ENCODE measurements around the gene ASB2. TPM values are rescaled to one million over a fixed set of nuclear protein-coding genes. Genes with fewer than 3 reads are reported as not detected.

The ASB2 gene
- total and polyA plus RNA-seq, 2 donors (not counting 1 experiment from before 2014, with no cell fraction given) = 0.99 to 1.5 TPM

GRCh38 chr14:93892923-93893558, 83.3 kb downstream of the ASB2 start:
- DNase-seq (ENCODE audit: low read depth in 2 of 2) = peak; percentile 24 to 48
- H3K27ac ChIP-seq (ENCODE audit: insufficient read depth, low read length) = no peak overlapping the region
- no peaks in the 10 kb centered on the region for H3K4me1 ChIP-seq (ENCODE audit: control insufficient read depth, extremely low read depth, insufficient read depth, low read length)
- no peaks in the 10 kb centered on the region for H4K20me1 ChIP-seq (ENCODE audit: control insufficient read depth, extremely low read depth, insufficient read depth, low read length)
- H3K9me3 ChIP-seq (ENCODE audit: control insufficient read depth, insufficient read depth, low read depth, low read length) = no peaks in the 10 kb centered on the region
- H3K36me3 ChIP-seq (ENCODE audit: control insufficient read depth, insufficient read depth, low read length) = no peaks in the 10 kb centered on the region
- no peak overlapping the region for H2AFZ ChIP-seq (ENCODE audit: low read length)
- H3K27me3 ChIP-seq (ENCODE audit: control insufficient read depth, insufficient read depth, low read length) = peaks cover 3% of the 10 kb centered on the region
- H3K4me2 ChIP-seq (ENCODE audit: extremely low read depth, insufficient read depth, low read length) = no peak overlapping the region
- no peak overlapping the region for H3K4me3 ChIP-seq (replicated peaks in 1 of 4; ENCODE audit: control extremely low read depth in 1 of 4, insufficient read depth in 1 of 4, low read depth in 3 of 4, low read length in 4 of 4)
- no peak overlapping the region for H3K9ac ChIP-seq (ENCODE audit: insufficient read depth, low read length)
- no peaks in the 10 kb centered on the region for H3K79me2 ChIP-seq (ENCODE audit: control insufficient read depth, insufficient read depth, low read length)
- TF ChIP-seq EZH2 (IDR thresholded peaks at IDR 0.05; ENCODE audit: low read length, missing control alignments) (no peak), CTCF (conservative IDR thresholded peaks at IDR 0.05 in 1 of 2, IDR thresholded peaks at IDR 0.05 in 1 of 2; ENCODE audit: low read depth in 1 of 2, low read length in 2 of 2) (peak; percentile 96 to 99)

- no peak overlapping the region for H3K9ac ChIP-seq (ENCODE audit: insufficient read depth, low read length)
- no peak overlapping the region for H2AFZ ChIP-seq (ENCODE audit: low read length)
- H3K36me3 ChIP-seq (ENCODE audit: control insufficient read depth, insufficient read depth, low read length) = no peaks in the 10 kb centered on the region
- H3K27ac ChIP-seq (ENCODE audit: insufficient read depth, low read length) = no peak overlapping the region
- no peak overlapping the region for H3K4me3 ChIP-seq (replicated peaks in 1 of 4; ENCODE audit: control extremely low read depth in 1 of 4, insufficient read depth in 1 of 4, low read depth in 3 of 4, low read length in 4 of 4)
- TF ChIP-seq CTCF (conservative IDR thresholded peaks at IDR 0.05 in 1 of 2, IDR thresholded peaks at IDR 0.05 in 1 of 2; ENCODE audit: low read depth in 1 of 2, low read length in 2 of 2) = no peak
- no peak for TF ChIP-seq EZH2 (IDR thresholded peaks at IDR 0.05; ENCODE audit: low read length, missing control alignments)
- H4K20me1 ChIP-seq (ENCODE audit: control insufficient read depth, extremely low read depth, insufficient read depth, low read length) = no peaks in the 10 kb centered on the region
- no peak overlapping the region for H3K4me2 ChIP-seq (ENCODE audit: extremely low read depth, insufficient read depth, low read length)
- no peaks in the 10 kb centered on the region for H3K9me3 ChIP-seq (ENCODE audit: control insufficient read depth, insufficient read depth, low read depth, low read length)
- H3K79me2 ChIP-seq (ENCODE audit: control insufficient read depth, insufficient read depth, low read length) = no peaks in the 10 kb centered on the region
- DNase-seq (ENCODE audit: low read depth in 2 of 2) = no peak
- H3K27me3 ChIP-seq (ENCODE audit: control insufficient read depth, insufficient read depth, low read length) = peaks cover 3% of the 10 kb centered on the region
- H3K4me1 ChIP-seq (ENCODE audit: control insufficient read depth, extremely low read depth, insufficient read depth, low read length) = no peaks in the 10 kb centered on the region
These were observed 83.9 kb downstream of the ASB2 start for GRCh38 chr14:93892505-93892839.

GRCh38 chr14:93891756-93892504, 84.4 kb downstream of the ASB2 start:
- no peak for TF ChIP-seq EZH2 (IDR thresholded peaks at IDR 0.05; ENCODE audit: low read length, missing control alignments)
- TF ChIP-seq CTCF (conservative IDR thresholded peaks at IDR 0.05 in 1 of 2, IDR thresholded peaks at IDR 0.05 in 1 of 2; ENCODE audit: low read depth in 1 of 2, low read length in 2 of 2) = no peak
- H3K79me2 ChIP-seq (ENCODE audit: control insufficient read depth, insufficient read depth, low read length) = no peaks in the 10 kb centered on the region

More at GRCh38 chr14:93891756-93892504, 84.4 kb downstream of the ASB2 start:
- Histone ChIP-seq H3K4me1 (ENCODE audit: control insufficient read depth, extremely low read depth, insufficient read depth, low read length) (no peaks in the 10 kb centered on the region), H3K27me3 (ENCODE audit: control insufficient read depth, insufficient read depth, low read length) (peaks cover 3% of the 10 kb centered on the region), H3K27ac (ENCODE audit: insufficient read depth, low read length) (no peak overlapping the region), H3K36me3 (ENCODE audit: control insufficient read depth, insufficient read depth, low read length) (no peaks in the 10 kb centered on the region), H4K20me1 (ENCODE audit: control insufficient read depth, extremely low read depth, insufficient read depth, low read length) (no peaks in the 10 kb centered on the region), H3K4me2 (ENCODE audit: extremely low read depth, insufficient read depth, low read length) (no peak overlapping the region), H3K9me3 (ENCODE audit: control insufficient read depth, insufficient read depth, low read depth, low read length) (no peaks in the 10 kb centered on the region), H2AFZ (ENCODE audit: low read length) (no peak overlapping the region), H3K9ac (ENCODE audit: insufficient read depth, low read length) (no peak overlapping the region), H3K4me3 (replicated peaks in 1 of 4; ENCODE audit: control extremely low read depth in 1 of 4, insufficient read depth in 1 of 4, low read depth in 3 of 4, low read length in 4 of 4) (no peak overlapping the region)
- DNase-seq (ENCODE audit: low read depth in 2 of 2) = no peak
